ENCODE results near the gene DPT.

DPT gene

GRCh38 chr1:168654198-168654915, 74.6 kb downstream of the DPT start:
- no peak for DNase-seq

DNA sequence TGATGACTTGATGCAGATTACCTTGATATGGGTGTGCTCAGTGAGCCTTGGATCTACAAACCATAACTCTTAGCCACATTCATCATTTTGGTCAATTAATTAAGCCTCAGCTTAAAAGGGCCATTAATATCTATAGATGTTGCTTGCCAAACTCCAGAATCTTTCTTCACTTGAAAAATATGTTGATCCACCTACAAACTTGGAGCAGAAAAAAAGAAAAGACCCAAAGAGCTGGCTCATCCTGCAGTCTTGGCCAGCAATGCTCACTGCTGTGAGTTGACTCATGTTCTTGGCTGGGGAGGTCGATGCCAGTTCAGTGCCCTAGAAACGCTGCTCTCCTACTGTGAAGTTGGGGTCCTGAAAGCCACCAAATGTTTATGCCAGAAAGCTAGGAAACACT, 75.4 kb downstream of the DPT start:
- no peak for DNase-seq

DNA sequence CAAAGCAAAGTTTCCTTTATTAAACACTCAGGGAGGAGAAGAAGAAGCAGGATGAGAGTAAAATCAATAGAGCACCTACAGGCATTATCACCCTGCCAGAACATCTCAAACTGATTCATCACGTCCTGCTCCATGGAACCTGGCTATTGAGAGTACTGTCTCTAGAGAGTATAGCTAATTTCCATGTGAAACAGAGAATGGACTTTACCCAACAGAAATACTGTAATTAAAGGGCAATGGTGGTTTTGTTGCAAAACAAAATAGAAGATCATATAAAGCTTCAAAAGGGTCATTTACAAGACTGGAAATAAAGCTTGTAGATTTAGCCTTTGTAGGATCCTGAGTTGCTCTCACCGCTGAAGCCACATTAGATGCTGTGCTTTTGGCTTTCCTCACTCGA, 83.3 kb downstream of the DPT start:
- DNase-seq: no peak
